Measurements from ENCODE around the gene DSC1.
A peak's percentile ranks its signal among the peaks of the same experiment; 100 is the strongest.

DSC1 gene

DNA sequence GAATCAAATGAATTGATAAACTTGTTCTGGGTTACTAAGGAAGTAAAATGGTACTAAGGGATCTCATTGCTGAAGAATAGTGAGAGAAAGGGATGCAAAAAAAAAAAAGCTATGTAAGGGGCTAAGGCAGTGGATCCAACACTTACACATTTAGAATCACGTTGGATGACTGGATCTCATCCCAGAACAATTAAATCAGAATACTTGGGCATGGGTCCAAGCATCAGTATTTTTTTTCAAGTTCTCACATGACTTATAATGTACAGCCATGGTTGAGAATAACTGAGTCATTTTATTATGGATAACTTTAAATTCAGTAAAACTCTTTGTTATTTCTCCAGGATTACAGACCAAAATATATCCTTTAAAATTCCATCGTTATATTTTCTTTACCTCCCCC lies 8.5 kb downstream of the DSC1 start:
- no peak for DNase-seq (ENCODE audit: low read depth)
- TF ChIP-seq, protein P1, sequence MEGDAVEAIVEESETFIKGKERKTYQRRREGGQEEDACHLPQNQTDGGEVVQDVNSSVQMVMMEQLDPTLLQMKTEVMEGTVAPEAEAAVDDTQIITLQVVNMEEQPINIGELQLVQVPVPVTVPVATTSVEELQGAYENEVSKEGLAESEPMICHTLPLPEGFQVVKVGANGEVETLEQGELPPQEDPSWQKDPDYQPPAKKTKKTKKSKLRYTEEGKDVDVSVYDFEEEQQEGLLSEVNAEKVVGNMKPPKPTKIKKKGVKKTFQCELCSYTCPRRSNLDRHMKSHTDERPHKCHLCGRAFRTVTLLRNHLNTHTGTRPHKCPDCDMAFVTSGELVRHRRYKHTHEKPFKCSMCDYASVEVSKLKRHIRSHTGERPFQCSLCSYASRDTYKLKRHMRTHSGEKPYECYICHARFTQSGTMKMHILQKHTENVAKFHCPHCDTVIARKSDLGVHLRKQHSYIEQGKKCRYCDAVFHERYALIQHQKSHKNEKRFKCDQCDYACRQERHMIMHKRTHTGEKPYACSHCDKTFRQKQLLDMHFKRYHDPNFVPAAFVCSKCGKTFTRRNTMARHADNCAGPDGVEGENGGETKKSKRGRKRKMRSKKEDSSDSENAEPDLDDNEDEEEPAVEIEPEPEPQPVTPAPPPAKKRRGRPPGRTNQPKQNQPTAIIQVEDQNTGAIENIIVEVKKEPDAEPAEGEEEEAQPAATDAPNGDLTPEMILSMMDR (IDR thresholded peaks at IDR 0.05; ENCODE audit: control insufficient read depth, extremely low read depth, insufficient read depth): no peak
- no peak overlapping the region for H3K4me3 ChIP-seq (ENCODE audit: low read depth, low read length)

DNA sequence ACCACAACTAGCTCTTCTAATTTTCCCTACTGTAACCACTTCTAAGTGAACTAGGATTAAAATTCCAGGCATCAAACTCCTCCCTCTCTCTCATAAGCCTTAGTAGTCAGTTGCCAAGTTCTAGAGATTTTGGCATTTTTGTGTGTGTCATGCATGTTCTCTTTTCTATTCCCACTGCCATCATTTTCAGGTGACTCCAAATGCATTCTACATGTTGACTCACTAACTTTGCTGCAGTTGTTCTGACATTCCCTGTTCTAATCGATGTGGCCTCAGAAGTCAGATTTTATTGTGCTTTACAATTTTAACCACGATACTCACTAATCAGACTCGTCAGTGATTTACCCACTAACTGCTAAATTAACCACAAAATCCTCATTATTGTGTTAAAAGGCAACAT lies 13.3 kb downstream of the DSC1 start:
- H3K4me3 ChIP-seq (ENCODE audit: low read depth, low read length): no peak overlapping the region
- TF ChIP-seq, protein P1 (IDR thresholded peaks at IDR 0.05; ENCODE audit: control insufficient read depth, extremely low read depth, insufficient read depth): no peak
- no peak for DNase-seq (ENCODE audit: low read depth)

DNA sequence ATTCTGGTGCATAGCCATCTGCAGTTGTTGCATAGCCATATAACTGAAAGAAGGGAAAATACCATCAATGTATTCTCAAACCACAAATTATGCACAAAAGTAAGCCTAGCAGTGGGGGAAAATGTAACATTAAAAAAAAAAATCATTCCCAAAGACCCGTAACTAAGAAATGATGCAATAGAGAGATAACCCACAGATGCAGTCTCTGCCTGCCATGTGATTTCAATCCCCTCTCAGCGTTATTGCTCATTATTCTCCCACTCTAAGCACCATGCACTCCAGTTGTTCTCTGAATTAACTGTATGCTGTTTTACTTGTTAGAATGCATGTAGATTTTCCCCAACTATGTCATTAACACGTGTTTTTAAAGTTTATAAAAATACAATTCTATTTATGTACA lies 14.1 kb downstream of the DSC1 start:
- DNase-seq (ENCODE audit: low read depth): no peak
- TF ChIP-seq, protein P1 (IDR thresholded peaks at IDR 0.05; ENCODE audit: control insufficient read depth, extremely low read depth, insufficient read depth): no peak
- H3K4me3 ChIP-seq (ENCODE audit: low read depth, low read length): no peak overlapping the region

DNA sequence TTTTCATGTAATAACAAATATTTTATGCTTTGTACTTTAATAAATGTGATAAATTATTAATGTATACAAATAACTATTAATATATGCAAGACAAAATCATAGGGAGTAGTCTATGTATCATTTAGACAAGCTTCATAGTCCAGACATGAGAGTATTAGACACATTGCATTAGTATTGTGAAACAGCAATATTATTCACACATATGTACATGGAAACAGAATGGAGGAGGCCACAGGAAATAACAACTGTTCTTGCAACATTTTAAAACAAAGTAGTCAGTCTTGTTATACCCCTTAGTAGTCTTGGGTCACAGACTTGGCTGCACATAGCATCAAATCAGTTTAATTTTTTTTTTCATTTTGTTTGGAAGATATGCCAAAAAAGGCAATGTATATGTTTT lies 15.8 kb downstream of the DSC1 start:
- no peak overlapping the region for H3K4me3 ChIP-seq (ENCODE audit: low read depth, low read length)
- no peak for DNase-seq (ENCODE audit: low read depth)
- TF ChIP-seq, protein P1 (IDR thresholded peaks at IDR 0.05; ENCODE audit: control insufficient read depth, extremely low read depth, insufficient read depth): no peak

DNA sequence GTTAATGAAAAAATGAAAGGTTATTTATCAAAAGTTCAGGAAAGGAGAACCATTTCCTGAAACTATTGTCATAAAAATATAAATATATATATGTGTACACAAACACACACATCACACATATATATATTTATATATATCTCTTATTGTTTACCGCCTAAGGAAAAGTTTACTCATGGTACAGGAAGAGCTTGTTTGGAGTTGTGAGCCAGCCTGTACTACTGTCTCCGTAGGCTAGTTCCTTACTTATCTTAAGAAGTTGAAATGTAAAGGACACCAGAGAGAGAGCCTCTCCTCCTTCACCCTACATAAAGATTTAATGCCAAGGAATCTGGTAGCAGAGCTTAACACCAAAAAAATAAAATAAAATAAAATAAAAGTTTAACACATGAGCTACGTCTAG lies 19.6 kb downstream of the DSC1 start:
- DNase-seq (ENCODE audit: low read depth): peak; percentile 66
- TF ChIP-seq, protein P1 (IDR thresholded peaks at IDR 0.05; ENCODE audit: control insufficient read depth, extremely low read depth, insufficient read depth): no peak
- H3K4me3 ChIP-seq (ENCODE audit: low read depth, low read length): no peak overlapping the region

DNA sequence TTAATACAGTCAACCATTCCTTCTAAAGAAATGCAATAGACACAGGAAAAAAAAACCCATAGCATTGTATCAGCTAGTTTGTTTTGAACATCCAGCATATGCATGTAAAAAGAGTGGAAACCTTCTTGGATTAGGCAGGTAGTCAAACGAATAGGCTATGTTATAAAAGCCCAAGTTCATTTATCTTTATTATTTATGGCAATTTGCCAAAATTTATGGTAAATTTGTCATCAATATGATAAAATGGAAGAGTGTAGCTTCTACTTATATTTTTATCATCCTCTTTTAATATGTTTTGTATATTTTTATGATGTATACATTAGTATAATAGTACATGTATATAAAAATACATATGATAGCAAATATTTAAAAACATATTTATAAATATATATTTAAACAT lies 23.9 kb downstream of the DSC1 start:
- DNase-seq (ENCODE audit: low read depth): no peak
- TF ChIP-seq, protein P1 (IDR thresholded peaks at IDR 0.05; ENCODE audit: control insufficient read depth, extremely low read depth, insufficient read depth): no peak
- H3K4me3 ChIP-seq (ENCODE audit: low read depth, low read length): no peak overlapping the region

DNA sequence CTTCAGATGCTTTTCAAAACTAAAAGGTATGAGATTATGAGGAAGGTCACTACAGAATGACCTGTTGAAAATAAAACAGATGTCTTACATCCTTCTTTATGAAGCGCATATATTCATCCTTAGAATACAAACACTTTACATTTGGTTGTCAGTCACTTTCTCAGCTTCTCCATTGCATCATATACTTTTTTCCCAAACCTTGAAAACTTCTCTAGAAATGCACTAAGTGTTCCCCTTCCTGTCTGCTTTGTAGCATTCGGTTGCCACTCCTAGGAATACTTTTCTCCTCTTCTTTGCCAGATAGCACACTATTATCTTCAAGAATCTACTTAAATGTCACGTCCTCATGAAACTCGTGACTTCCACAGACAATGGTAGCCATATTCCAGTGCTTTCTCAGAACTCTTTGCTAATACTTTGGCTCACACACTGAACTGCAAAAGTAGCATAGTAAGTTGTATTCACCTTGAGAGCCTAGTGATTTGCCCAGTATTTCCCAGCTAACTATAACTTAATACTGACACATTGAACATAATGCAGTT lies 27.6 kb downstream of the DSC1 start:
- TF ChIP-seq, protein P1 (IDR thresholded peaks at IDR 0.05; ENCODE audit: control insufficient read depth, extremely low read depth, insufficient read depth): no peak
- H3K4me3 ChIP-seq (ENCODE audit: low read depth, low read length): no peak overlapping the region
- no peak for DNase-seq (ENCODE audit: low read depth)
